GM19351 (cell line): ENCODE results near the gene CHRNA4.
"Not testable (repeated sequence)": the region's sequence is repeated elsewhere in the genome, so short reads cannot be mapped to it uniquely, and the experiment has no call there.

Source experiments
- ATAC-seq: cut with Tn5 transposase; IDR thresholded peaks from one replicate; pipeline ENCODE4 v1.9.1; 2021; ENCODE audit warnings: mild to moderate bottlenecking, moderate library complexity; ENCODE audit not compliant: unreplicated experiment

Gene CHRNA4

DNA sequence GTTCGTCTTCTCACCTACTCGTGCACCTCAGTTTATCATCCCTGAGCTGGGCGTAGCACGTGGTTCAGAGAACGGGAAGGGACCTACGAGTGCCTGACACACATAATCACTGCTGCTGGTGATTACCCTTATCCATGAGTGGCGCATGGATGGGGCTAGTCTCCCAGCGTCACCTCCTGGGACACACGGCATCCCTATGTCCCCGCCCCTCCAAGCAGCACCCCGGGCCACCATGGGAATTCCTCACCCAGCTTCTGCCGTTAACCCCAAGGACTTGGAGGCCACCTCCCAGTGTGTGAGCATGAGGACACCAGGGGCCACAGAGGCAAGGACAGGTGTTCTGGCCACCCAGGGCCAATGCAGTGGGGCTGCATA is 9.8 kb downstream of the CHRNA4 start:
- no peak for ATAC-seq

DNA sequence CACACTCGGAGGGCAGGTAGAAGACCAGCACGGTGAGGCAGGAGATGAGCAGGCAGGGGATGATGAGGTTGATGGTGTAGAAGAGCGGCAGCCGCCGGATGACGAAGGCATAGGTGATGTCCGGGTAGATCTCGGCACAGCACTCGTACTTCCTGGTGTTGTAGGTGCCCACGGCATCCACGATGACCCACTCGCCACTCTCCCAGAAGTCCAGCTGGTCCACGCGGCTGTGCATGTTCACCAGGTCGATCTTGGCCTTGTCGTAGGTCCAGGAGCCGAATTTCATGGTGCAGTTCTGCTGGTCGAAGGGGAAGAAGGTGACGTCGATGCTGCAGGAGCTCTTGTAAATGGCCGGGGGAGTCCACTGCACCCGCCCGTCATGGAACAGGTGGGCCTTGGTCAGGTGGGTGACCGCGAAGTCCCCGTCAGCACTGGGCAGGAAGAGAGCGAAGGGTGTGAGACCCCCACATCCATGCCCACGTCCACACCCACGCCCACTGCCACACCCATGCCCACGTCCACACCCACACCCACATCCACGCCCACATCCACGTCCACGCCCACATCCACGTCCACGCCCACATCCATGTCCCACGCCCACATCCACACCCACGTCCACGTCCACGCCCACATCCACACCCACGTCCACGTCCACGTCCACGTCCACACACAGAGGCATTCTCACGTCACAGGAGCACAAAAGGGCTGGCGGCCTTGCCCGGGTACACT is 10.4 kb downstream of the CHRNA4 start:
- ATAC-seq = no peak

DNA sequence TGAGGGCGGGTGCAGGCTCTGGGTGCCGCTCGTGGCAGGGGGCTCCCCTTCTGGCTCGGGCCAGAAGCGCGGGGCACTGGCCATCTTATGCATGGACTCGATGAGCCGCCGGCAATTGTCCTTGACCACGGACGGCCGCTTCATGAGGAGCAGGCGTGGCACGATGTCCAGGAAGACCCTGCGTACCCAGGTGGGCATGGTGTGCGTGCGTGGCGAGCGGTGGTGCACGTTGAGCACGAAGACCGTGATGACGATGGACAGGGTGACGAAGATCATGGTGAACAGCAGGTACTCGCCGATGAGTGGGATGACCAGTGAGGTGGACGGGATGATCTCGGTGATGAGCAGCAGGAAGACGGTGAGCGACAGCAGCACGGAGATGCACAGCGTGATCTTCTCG is 11.0 kb downstream of the CHRNA4 start:
- no peak for ATAC-seq

DNA sequence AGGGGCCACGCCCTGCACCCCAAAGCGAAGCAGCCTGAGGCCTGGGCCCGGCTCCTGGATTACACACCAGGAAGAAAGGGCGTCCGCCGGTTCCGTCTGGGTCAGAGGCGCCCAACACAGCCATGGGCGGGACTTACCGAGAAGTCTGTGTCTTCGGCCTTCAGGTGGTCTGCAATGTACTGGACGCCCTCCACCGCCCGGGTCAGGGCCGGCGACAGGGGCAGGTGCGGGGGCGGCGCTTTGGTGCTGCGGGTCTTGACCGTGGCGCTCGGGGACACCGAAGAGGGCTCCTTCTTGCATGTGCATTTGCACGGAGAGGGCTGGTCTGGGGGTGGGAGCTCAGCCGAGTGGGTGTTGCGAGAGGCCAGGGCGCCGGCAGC is 11.6 kb downstream of the CHRNA4 start:
- no peak for ATAC-seq

DNA sequence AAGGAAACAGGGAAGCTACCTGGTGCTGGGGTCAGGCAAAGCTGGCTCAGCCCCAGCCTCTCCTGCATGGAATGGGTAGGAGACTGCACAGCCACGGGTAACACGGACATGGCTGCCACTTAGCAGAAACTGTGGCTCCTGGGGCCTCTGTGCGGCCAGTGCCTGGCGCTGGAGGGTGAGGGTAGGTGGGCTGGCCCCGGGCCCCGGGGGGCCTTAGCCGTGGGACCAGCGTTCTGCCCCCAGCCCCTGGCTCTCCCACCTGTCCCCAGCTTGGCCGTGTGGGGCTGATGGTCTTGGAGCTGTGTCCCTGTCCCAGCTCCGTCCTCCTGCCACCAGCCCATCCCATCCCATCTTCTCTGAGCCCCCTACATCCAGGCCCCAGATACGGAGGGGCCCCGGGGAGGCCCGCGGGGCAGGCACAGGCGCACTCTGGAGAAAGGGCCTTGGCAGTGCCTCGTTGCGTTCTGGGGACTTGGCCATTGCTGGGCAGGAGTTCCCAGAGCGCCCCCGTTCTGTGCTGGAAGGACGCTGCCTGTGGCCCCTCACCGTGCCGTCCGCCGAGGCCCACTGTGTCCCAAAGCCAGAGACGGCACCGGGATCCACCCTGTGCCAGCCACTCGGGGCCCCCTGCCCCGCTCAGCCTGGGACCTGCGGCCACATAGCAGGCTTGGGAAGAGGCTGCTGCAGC is 12.2 kb downstream of the CHRNA4 start:
- no peak for ATAC-seq

DNA sequence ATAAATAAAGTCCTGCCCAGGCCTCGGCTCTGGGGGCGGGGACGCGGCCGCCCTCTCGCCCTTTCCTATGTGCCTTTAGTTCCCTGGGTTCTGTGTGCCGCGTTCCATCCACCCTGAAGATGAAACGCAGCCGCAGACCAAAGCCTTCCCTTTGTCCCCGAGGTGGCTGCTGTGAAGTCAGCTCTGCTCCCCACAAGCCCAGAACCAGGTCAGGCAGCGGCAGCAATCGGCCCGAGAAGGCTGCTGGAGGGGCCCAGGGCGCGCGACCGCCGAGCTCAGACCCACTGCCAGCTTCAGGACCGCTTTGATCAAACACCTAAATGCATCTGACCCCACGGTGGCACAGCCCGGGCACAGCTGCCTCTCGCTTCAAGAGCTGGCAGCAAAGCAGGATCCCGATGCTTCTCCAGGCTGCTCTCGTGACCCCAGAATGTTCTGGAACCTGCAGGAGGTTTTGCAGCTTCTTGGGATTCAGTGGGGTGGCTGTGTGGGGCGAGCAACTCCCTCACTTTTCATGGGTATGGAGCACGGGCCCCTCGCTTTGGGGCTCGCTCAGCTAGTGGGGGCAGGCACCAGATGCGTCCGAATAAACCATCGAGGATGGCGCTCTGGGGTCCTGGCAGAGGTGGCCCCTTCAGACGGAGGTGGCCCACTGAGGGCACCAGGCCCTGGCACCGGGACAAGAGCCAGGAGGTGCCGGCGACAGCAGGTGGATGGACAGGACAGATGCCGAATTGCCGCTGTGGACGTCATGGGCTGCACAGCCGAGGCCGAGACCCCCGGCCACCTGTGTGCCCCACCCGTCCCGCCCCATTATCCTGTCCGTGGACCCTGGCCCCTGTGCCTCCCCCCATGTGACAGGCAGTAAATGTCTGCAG is 13.0 kb downstream of the CHRNA4 start:
- no peak for ATAC-seq

DNA sequence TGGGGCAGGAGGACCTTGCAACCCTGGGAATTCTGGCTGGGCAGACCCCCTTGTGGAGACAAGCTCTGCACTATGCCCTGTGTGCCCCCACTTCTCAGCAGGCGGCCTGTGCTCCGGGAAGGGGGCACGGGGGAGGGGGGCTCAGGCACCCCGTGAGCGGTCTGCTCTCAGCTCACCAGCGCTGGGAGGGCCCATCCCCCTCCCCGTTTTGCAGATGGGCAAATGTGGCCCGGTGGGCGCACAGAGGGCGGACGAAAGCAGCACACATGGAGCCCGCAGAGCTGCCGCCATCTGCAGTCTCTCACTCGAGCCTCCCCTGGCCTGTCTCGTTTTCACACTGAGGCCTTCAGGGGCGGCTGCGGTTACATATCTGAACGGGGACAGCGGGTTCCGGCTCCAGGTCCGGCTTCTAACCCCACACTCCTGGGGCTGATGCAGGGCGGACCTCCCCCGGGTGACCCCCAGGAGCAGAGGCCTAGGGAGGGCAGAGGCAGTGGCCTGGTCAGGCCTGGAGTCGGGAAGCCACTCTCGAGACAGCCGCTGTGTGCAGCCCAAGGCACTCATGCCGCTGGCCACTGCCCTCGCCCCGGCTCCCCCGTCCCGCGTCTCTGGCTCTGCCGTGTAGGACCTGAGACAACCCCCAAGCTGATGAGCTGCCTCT is 13.9 kb downstream of the CHRNA4 start:
- no peak for ATAC-seq

DNA sequence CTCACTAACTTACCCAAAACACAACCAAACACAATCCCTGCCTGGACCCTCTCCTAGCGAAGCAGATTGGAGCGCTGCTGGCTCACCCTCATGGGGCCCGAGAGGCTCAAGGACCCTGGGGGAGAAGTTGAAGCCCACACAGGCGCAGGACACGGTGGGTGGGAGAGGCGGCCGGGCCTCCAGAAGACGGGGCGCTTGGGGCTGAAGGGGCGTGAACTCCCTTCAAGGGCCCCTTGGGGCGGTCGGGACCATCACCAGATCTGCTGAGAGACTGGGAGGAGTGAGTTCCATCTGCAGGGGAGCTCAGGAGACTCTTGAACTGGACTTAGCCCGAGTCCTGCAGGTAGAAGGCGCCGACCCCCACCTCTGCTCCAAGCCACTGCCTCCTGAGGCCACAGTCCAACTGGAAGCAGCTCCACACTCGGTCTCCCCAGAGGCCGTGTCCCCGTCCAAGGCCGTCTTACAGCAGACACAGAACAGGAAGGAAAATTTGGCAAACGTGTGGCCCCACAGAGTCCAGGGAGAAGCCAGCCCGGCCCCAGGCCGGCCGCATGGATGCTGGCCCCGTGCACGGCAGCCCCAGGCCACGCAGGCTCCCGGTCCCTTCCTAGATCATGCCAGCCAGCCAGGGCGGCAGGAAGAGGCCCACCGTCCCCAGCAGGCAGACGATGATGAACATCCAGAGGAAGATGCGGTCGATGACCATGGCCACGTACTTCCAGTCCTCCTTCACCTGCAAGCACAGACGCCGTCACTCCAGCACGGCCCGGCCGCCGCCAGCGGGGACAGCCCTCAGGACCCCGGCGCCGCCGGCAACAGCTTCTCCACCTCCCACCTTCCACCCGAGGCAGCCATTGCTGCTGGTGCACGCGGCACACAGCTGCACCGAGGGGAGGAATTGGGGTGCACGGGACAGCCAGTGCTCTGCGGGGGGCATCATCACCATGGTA is 14.7 kb downstream of the CHRNA4 start:
- ATAC-seq = no peak

DNA sequence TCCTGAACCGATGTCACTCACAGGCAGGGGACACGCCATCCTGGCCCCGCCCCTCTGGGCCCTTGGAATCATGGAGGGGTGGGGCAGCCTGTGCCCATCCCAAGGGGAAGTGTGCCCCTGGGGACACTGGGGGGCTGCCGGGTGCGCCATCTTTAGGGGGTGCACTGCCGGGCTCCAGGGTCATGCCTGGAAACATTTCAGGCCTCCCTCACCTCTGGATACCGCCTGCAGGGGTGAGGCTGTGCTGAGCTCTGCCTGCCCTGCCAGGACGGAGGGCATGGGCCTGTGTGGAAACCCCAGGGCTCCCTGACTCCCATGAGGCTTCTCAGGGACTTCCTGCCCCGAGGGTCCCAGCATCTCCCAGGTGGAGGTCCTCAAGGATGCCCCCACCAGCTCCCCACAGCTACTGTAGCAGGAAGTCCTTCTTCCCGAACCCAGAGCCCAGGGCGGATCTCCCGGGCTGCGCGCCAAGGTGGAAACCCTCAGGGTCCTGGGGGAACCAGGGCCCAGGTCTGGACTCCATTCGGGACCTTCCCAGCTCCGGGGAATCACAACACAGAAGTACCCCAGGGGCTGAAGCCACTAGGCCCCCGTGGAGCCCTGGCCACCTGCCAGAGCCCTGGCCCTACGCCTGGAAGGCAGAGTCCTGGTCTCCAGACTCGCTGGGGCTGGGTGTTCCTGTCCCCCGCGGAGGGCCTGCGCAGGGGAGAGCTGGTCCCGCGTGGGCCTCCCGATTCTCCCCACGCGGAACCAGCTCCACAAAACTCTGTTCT is 15.6 kb downstream of the CHRNA4 start:
- ATAC-seq = no peak

DNA sequence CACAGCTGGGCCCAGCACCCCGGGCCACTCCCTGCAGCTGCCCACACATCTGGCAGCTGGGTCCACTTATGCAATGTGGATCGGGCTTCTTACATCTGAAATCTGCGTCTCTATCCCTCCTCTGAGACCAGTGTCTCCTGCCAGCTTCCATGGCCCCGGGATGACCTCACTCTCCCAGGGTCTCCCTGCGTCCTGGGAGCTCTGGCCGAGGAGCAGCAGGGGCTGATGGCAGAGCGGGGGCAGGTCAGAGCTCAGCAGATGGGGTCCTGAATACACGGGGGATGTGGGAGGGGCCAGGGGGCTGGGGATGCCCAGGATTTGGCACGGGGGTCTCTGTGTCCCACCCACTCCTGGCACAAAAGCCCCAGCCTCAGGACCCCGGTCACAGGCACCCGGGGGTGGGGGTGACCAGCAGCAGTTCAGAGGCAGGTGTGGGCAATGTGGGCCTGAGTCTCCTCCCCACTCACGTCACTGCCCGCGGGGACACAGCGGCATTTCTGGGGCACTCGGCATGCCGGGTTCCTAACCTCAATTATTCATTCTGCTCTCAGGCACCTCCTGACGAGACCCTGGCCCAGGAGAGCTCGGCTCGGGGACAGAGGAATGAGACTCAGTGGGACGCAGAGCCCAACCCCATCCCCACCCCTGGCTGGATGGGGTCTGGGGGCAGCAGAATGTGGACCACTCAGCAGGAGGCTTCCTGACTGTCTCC is 16.4 kb downstream of the CHRNA4 start:
- ATAC-seq = no peak

DNA sequence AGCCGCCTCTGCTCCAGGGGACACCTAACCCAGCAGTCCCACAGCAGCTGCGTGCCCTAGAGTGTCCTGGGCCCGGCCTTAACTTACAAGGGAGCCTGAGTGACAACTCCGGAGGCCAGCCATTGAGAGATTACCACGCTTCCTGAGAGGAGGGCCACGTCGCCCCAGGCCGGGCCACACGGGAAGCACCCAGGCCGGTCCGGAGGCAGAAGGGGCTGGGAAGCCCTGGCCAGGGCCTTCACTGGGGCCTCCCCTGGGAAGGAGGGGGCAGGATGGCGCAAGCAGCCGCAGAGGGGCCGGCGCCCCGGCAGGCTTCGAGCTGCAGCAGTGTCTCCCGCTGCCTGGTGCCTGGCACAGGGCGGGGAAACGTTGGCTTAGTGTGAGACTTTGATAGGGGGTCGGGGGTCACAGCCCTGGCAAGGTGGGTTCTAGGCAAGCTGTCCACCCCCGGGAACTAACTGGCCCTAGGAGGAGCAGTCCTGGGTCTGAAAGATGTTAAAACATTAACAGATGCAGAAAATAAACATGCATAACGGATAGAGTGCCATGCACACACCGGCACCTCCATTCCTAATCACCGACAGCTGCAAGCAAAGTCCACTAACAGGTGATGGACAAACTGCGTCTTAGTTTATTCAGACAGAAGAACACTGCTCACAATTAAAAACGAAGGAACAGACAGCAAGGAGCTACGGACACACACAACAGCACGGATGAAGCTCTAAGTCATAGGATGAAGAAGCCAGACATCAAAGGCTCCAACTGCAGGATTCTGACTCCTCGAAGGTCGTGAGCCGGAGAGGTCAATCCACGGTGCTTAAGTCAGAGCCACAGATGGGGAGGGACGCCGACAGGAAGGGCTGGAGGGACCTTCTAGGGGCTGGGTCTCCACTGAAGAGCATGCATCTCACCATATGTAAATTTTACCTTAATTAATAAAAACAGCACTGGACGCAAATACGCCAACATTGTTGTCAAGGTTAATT is 17.4 kb downstream of the CHRNA4 start:
- no peak for ATAC-seq

DNA sequence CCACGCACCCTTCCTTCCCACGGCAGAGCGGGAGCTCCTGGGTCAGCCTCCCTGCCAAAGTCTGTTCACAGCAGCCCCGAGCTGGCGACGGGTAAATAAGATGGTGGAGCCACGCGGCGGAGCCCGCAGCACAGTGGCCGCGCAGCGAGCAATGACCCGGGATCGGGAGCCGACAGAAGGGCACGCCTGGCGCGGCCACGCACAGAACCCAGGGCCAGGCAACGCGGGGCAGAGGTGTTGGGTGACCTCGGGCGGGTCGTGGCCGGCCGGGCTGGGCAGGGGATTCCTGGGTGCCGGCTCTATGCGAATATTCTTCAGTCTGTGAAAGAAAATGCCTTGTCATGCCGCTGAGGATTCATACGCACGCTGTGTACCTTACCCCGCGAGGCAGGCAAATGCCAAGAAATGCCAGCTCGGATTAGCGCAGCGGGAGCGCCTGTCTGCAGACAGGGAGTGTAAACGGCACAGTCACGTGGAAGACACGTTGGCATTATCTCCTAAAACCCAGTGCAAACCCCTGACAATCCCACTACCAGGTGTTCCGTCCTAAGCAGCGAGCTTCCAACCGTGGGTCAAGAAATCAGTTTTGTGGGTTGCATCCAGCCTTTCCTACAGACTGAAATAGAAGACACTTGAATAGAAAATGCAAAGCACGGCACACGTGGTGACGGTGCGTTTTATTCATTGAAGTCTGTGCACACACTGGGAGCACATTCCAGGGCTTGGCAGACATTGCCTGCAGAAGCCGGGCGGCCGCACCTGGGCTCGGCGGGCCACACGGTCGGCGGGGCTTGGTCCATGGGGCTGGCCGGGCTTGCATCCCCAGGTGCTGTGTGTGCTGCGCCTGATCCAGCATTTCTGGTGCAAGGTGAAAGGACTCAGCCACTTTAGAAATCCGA is 18.3 kb downstream of the CHRNA4 start:
- ATAC-seq = no peak

DNA sequence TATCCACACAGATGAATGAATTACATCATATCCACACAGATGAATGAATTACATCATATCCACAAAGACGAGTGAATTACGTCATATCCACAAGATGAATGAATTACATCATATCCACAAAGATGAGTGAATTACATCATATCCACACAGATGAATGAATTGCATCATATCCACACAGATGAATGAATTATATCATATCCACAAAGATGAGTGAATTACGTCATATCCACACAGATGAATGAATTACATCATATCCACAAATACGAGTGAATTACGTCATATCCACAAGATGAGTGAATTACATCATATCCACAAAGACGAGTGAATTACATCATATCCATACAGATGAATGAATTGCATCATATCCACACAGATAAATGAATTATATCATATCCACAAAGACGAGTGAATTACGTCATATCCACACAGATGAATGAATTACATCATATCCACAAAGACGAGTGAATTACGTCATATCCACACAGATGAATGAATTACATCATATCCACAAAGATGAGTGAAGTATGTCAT is 20.9 kb downstream of the CHRNA4 start:
- not testable (repeated sequence) for ATAC-seq

DNA sequence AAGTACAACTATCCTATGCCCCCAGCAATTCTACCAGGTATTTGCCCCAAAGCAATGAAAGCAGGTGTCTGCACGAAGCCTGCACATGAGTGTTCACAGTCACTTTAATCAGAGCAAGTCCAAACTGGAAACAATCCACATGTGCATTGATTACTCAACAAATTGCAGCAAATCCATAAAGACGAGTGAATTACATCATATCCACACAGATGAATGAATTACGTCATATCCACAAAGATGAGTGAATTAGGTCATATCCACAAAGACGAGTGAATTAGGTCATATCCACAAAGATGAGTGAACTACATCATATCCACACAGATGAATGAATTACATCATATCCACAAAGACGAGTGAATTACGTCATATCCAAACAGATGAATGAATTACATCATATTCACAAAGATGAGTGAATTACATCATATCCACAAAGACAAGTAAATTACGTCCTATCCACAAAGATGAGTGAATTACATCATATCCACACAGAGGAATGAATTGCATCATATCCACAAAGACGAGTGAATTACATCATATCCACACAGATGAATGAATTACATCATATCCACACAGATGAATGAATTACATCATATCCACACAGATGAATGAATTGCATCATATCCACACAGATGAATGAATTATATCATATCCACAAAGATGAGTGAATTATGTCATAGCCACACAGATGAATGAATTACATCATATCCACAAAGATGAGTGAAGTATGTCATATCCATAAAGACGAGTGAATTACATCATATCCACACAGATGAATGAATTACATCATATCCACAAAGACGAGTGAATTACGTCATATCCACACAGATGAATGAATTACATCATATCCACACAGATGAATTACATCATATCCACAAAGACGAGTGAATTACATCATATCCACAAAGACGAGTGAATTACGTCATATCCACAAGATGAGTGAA is 21.7 kb downstream of the CHRNA4 start:
- not testable (repeated sequence) for ATAC-seq

DNA sequence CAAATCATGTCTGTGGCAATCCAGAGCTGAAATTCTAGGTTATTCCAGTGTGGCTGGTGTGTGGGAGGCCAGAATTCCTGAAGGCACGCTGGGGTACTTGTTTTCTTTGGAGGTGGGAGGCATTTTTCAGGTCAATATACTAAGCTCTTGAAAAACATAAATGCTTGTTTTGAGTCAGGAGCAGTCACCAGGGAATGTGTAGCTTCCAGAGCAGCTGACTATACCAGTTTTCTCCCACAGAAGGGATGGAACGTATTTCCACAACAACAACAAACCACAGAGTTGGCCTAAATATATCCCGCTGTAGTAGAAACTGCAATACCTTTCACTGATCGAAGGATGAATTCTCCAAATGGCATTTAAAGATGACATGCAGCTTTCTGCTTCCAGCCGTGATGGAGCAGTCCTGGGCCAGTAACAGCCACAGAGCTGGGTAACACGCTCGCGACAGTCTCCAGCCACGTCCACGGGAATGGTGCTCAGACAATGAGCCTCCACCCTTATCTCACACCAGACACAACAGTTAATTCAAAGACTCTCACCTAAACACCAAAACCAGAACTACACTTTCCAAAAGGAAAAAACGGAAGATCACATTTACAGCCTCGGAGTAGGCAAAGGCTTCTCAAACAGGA is 23.2 kb downstream of the CHRNA4 start:
- no peak for ATAC-seq
